IMR-90 (cell line): ENCODE results near the gene PRKAR1B. TPM values are rescaled to one million over a fixed set of nuclear protein-coding genes. Genes with fewer than 3 reads are reported as not detected.

Source experiments
- ATAC-seq: fragments of 200-7000 bp; cut with Tn5 transposase; 2 replicates; pipeline ENCODE4 v1.9.1; 2020; ENCODE audit warnings: low read depth, mild to moderate bottlenecking, moderate library complexity
- BruUV-seq: library from RNA; stranded (reverse); fragments of 400-500 nt; replicated peaks from 2 replicates; lab custom pipeline; 2021; lab: Mats Ljungman, UMichigan
- CTCF ChIA-PET: fragments of 300-600 bp; formaldehyde crosslinking; extraction: SDS; loops from one replicate; lab custom pipeline; 2021; ENCODE audit warnings: antibody characterized with exemption; lab: Yijun Ruan, JAX
- POLR2A ChIA-PET: fragments of 300-600 bp; sonication (Branson Sonifier 250); formaldehyde crosslinking; loops from one replicate; lab custom pipeline; 2022; ENCODE audit warnings: antibody characterized with exemption; ENCODE audit not compliant: unreplicated experiment; lab: Charles Lee
- DNase-seq: peaks from one replicate; pipeline ENCODE4 v3.0.0; 2013
- H2AFZ ChIP-seq: replicated peaks from 2 replicates; pipeline ENCODE3; 2013; ENCODE audit warnings: low read length, mild to moderate bottlenecking; ENCODE audit not compliant: poor library complexity
- H2AK5ac ChIP-seq: 2 replicates; pipeline ENCODE4 v1.6.1; 2013; ENCODE audit warnings: low read depth, low read length, inconsistent platforms
- H2AK9ac ChIP-seq: replicated peaks from 2 replicates; pipeline ENCODE3; 2013; ENCODE audit warnings: mild to moderate bottlenecking, low read depth, low read length, moderate library complexity; ENCODE audit not compliant: poor library complexity
- H2BK120ac ChIP-seq: 2 replicates; pipeline ENCODE4 v1.6.1; 2013; ENCODE audit warnings: low read depth, low read length, inconsistent platforms
- H2BK15ac ChIP-seq: 3 replicates; pipeline ENCODE4 v1.6.1; 2013; ENCODE audit warnings: low read depth, low read length, inconsistent platforms
- H2BK20ac ChIP-seq: 2 replicates; pipeline ENCODE4 v1.6.1; 2013; ENCODE audit warnings: low read depth, mild to moderate bottlenecking, inconsistent platforms, low read length, moderate library complexity
- H2BK5ac ChIP-seq: 2 replicates; pipeline ENCODE4 v1.6.1; 2013; ENCODE audit warnings: mild to moderate bottlenecking, low read depth, low read length, inconsistent platforms; ENCODE audit not compliant: poor library complexity, severe bottlenecking
- H3K14ac ChIP-seq: replicated peaks from 2 replicates; pipeline ENCODE4 v1.6.1; 2013; ENCODE audit warnings: low read depth, low read length, inconsistent platforms
- H3K18ac ChIP-seq: 2 replicates; pipeline ENCODE4 v1.6.1; 2013; ENCODE audit warnings: low read depth, low read length, control low read depth
- H3K23ac ChIP-seq: 2 replicates; pipeline ENCODE4 v1.6.1; 2013; ENCODE audit warnings: low read depth, low read length, inconsistent platforms
- H3K27ac ChIP-seq: 2 replicates; pipeline ENCODE4 v1.5.1; 2013; ENCODE audit warnings: mild to moderate bottlenecking, control low read depth, low read length; ENCODE audit not compliant: insufficient read depth
- H3K27me3 ChIP-seq: 2 replicates; pipeline ENCODE4 v1.6.1; 2013; ENCODE audit warnings: low read length; ENCODE audit not compliant: control insufficient read depth, insufficient read depth
- H3K36me3 ChIP-seq: 2 replicates; pipeline ENCODE4 v1.6.1; 2013; ENCODE audit warnings: low read length, mixed read lengths; ENCODE audit not compliant: control insufficient read depth, insufficient read depth
- H3K4ac ChIP-seq: 2 replicates; pipeline ENCODE4 v1.6.1; 2013; ENCODE audit warnings: low read depth, low read length, inconsistent platforms
- H3K4me1 ChIP-seq: 2 replicates; pipeline ENCODE4 v1.6.1; 2013; ENCODE audit warnings: low read length, mixed read lengths; ENCODE audit not compliant: control insufficient read depth, insufficient read depth
- H3K4me2 ChIP-seq: 2 replicates; pipeline ENCODE4 v1.6.1; 2013; ENCODE audit warnings: low read depth, mild to moderate bottlenecking, control low read depth, low read length, moderate library complexity
- H3K4me3 ChIP-seq: 2 replicates; pipeline ENCODE4 v1.5.1; 2013; ENCODE audit warnings: low read depth, mild to moderate bottlenecking, control low read depth, low read length, moderate library complexity; ENCODE audit not compliant: insufficient read depth
- H3K56ac ChIP-seq: 2 replicates; pipeline ENCODE4 v1.6.1; 2013; ENCODE audit warnings: low read length, inconsistent platforms; ENCODE audit not compliant: insufficient read depth; ENCODE audit errors: extremely low read depth
- H3K79me1 ChIP-seq, 2 experiments: 2 replicates each; pipeline ENCODE4 v1.6.1; 2013; ENCODE audit warnings: low read length in 2 of 2, inconsistent platforms in 1 of 2, low read depth in 1 of 2
- H3K9ac ChIP-seq: 2 replicates; pipeline ENCODE4 v1.6.1; 2013; ENCODE audit warnings: low read depth, low read length, control low read depth
- H3K9me1 ChIP-seq: 2 replicates; pipeline ENCODE4 v1.6.1; 2013; ENCODE audit warnings: low read length, inconsistent platforms; ENCODE audit not compliant: insufficient read depth
- H3K9me3 ChIP-seq: 2 replicates; pipeline ENCODE4 v1.6.1; 2013; ENCODE audit warnings: low read length; ENCODE audit not compliant: control insufficient read depth, insufficient read depth
- H4K20me1 ChIP-seq: 2 replicates; pipeline ENCODE4 v1.6.1; 2013; ENCODE audit warnings: low read length, inconsistent platforms; ENCODE audit not compliant: insufficient read depth
- H4K5ac ChIP-seq: 2 replicates; pipeline ENCODE4 v1.6.1; 2013; ENCODE audit warnings: mild to moderate bottlenecking, low read depth, low read length, control low read depth
- H4K8ac ChIP-seq, 2 experiments: 2 replicates each; pipeline ENCODE4 v1.6.1; 2013; ENCODE audit warnings: low read depth in 2 of 2, low read length in 2 of 2, control low read depth in 1 of 2, inconsistent platforms in 1 of 2
- H4K91ac ChIP-seq: 2 replicates; pipeline ENCODE4 v1.6.1; 2013; ENCODE audit warnings: low read depth, low read length, inconsistent platforms; ENCODE audit not compliant: insufficient read depth
- CTCF ChIP-seq: conservative IDR thresholded peaks from 2 replicates; pipeline ENCODE4 v1.5.1; 2012; ENCODE audit warnings: mild to moderate bottlenecking, low read depth, low read length, improper control_type of control experiment
- ELK1 ChIP-seq: fragments of 150-350 bp; IDR thresholded peaks from 2 replicates; pipeline ENCODE4 v1.6.1; 2016; ENCODE audit warnings: low read depth, mild to moderate bottlenecking, low read length, moderate library complexity, borderline replicate concordance
- FOS ChIP-seq: fragments of 150-350 bp; IDR thresholded peaks from 2 replicates; pipeline ENCODE4 v1.6.1; 2016; ENCODE audit warnings: low read depth, low read length
- MAFK ChIP-seq: IDR thresholded peaks from 2 replicates; pipeline ENCODE4 v1.6.1; 2012; ENCODE audit warnings: low read depth, low read length, improper control_type of control experiment
- MAZ ChIP-seq: IDR thresholded peaks from 2 replicates; pipeline ENCODE4 v1.6.1; 2012; ENCODE audit warnings: low read depth, mild to moderate bottlenecking, low read length, improper control_type of control experiment, moderate library complexity, borderline replicate concordance
- MXI1 ChIP-seq: IDR thresholded peaks from 2 replicates; pipeline ENCODE4 v1.6.1; 2012; ENCODE audit warnings: low read depth, mild to moderate bottlenecking, low read length, moderate library complexity, borderline replicate concordance
- NFE2L2 ChIP-seq: fragments of 150-350 bp; IDR thresholded peaks from 2 replicates; pipeline ENCODE4 v1.6.1; 2016; ENCODE audit warnings: low read depth, mild to moderate bottlenecking, low read length
- RCOR1 ChIP-seq: IDR thresholded peaks from 2 replicates; pipeline ENCODE4 v1.6.1; 2012; ENCODE audit warnings: mild to moderate bottlenecking, low read length, improper control_type of control experiment; ENCODE audit not compliant: insufficient replicate concordance
- USF2 ChIP-seq: fragments of 150-350 bp; IDR thresholded peaks from 2 replicates; pipeline ENCODE4 v1.6.1; 2017; ENCODE audit warnings: mild to moderate bottlenecking, antibody characterized with exemption, low read length, low read depth
- WGBS, 2 experiments: methylation state at CpG; one replicate each; pipeline versions ENCODE4 v1.1.5 to v1.1.7; 2013; ENCODE audit warnings: missing lambda C conversion rate in 2 of 2; ENCODE audit not compliant: insufficient read length in 1 of 2; ENCODE audit errors: extremely low coverage in 2 of 2; 5-methylcytosine and 5-hydroxymethylcytosine counted together
- dilution Hi-C: fragments of 300-500 bp; cut with HindIII; formaldehyde crosslinking; loops from one replicate; pipeline ENCODE4 v1.14.3; 2018; ENCODE audit warnings: low sequenced_read_pairs; ENCODE audit not compliant: unreplicated experiment
- in situ Hi-C: fragments of 300-500 bp; cut with MboI; formaldehyde crosslinking; loops from 3 replicates; pipeline ENCODE4 v1.14.3; 2019; ENCODE audit warnings: low sequenced_read_pairs, inconsistent platforms, mixed read lengths
- intact Hi-C: fragments of 100-400 bp; cut with micrococcal nuclease; formaldehyde crosslinking; loops from 2 replicates; pipeline ENCODE4 v1.10.0; 2022
- polyA plus RNA-seq, 3 experiments: library from polyadenylated mRNA; depleted of rRNA; stranded (reverse); fragments of >200 nt; gene quantifications; 2 replicates each; pipeline ENCODE4 v1.2.3, GENCODE V29; 2012; ENCODE audit warnings: low replicate concordance in 1 of 3
- total RNA-seq: library from RNA; depleted of rRNA; stranded (reverse); fragments of >200 nt; gene quantifications from 2 replicates; pipeline ENCODE4 v1.2.3, GENCODE V29; 2012

Gene PRKAR1B
- total and polyA plus RNA-seq, 2 of the 4 experiments (the other 2 are of a cell fraction), result 15.2 to 20.2 TPM

- H2BK15ac ChIP-seq, result no peak overlapping the region
These were observed 153.7 kb downstream of the PRKAR1B start for GRCh38 chr7:573269-573932.

More at GRCh38 chr7:573269-573932, 153.7 kb downstream of the PRKAR1B start:
- dilution Hi-C loops (no loop called here), intact Hi-C loops (no loop called here), in situ Hi-C loops (no loop called here)
- CTCF ChIA-PET, result no interaction called here
- Histone ChIP-seq H3K79me1 (no peaks in the 10 kb centered on the region), H3K14ac (no peak overlapping the region), H2AK9ac (no peak overlapping the region), H3K9me1 (no peaks in the 10 kb centered on the region), H3K4me2 (no peak overlapping the region), H3K9ac (no peak overlapping the region), H3K18ac (no peak overlapping the region), H3K36me3 (no peaks in the 10 kb centered on the region), H3K4me3 (no peak overlapping the region), H3K27ac (no peak overlapping the region), H2BK120ac (no peak overlapping the region), H3K56ac (no peak overlapping the region), H3K4me1 (no peaks in the 10 kb centered on the region; the same call in 1 of the 2 replicates), H3K9me3 (no peaks in the 10 kb centered on the region), H4K5ac (no peak overlapping the region), H4K8ac (no peak overlapping the region), H2BK20ac (no peak overlapping the region), H4K91ac (no peak overlapping the region), H3K27me3 (no peaks in the 10 kb centered on the region; the same call in 1 of the 2 replicates), H2BK5ac (no peak overlapping the region), H2AK5ac (no peak overlapping the region), H3K23ac (no peak overlapping the region), H3K4ac (no peak overlapping the region), H4K20me1 (no peaks in the 10 kb centered on the region), H2AFZ (no peak overlapping the region)
- DNase-seq (no peak), ATAC-seq (no peak)
- WGBS, 2 experiments, result 83% methylated on average over 14 of the region's 36 CpGs; no CpG with 5 or more reads in 1 of the 2 experiments
- BruUV-seq, result no TSS peak
- TF ChIP-seq NFE2L2 (no peak), CTCF (no peak), ELK1 (no peak), MXI1 (no peak), FOS (no peak), MAFK (no peak), USF2 (no peak), RCOR1 (no peak), MAZ (no peak)
- POLR2A ChIA-PET, result no interaction called here
